CMK (cell line): Measurements from ENCODE around the gene BCL2L14.
"Not testable (repeated sequence)": the region's sequence is repeated elsewhere in the genome, so short reads cannot be mapped to it uniquely, and the experiment has no call there.

ENCODE experiments used
- DNase-seq: peaks from one replicate; pipeline ENCODE4 v3.0.0-alpha.2; 2010; ENCODE audit warnings: low read depth

The BCL2L14 gene

DNA sequence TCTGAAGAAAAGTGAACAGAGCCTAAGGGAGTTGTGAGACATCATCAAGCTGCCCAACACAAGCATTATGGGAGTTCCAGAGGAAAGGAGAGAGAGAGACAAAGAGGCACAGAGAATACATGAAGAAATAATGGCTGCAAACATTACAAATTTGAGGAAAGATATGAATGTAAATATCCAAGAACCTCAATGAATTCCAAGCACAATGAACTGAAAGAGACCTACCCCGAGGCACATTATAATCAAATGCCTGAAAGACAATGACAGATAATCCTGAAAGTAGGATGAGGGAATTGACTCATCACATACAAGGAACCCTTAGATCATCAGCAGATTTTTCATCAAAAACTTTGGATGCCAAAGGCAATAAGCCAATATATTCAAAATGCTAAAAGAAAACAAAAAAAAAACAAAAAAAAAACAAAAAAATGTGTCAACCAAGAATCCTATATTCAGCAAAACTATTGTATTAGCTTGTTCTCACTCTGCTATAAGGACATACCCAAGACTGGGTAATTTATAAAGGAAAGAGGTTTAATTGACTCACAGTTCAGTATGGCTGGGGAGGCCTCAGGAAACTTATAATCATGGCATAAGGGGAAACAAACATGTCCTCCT, 37.8 kb downstream of the BCL2L14 start:
- no peak for DNase-seq

GRCh38 chr12:12110923-12111555, 40.3 kb downstream of the BCL2L14 start:
- not testable (repeated sequence) for DNase-seq

DNA sequence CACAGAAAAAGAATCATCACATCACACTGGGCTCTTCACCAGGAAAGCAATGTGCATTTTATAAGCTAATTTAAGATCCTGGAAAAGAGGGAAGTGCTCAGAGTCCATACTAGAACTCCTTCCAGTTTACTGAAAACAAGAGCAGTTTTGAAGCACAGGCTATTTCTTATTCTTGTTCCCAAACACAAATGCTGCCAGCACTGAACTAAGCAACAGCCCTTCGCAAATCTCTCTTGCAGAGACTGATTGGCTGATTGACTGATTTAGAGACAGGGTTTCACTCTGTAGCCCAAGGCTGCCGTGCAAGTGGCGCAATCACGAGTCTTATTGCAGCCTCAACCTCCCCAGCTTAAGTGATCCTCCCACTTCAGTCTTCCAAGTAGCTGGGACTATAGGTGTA, 44.8 kb downstream of the BCL2L14 start:
- no peak for DNase-seq

GRCh38 chr12:12116677-12117076, 45.9 kb downstream of the BCL2L14 start:
- no peak for DNase-seq

GRCh38 chr12:12121061-12121460, 50.3 kb downstream of the BCL2L14 start:
- DNase-seq, result no peak

GRCh38 chr12:12123036-12123604, 52.4 kb downstream of the BCL2L14 start:
- DNase-seq, result no peak

DNA sequence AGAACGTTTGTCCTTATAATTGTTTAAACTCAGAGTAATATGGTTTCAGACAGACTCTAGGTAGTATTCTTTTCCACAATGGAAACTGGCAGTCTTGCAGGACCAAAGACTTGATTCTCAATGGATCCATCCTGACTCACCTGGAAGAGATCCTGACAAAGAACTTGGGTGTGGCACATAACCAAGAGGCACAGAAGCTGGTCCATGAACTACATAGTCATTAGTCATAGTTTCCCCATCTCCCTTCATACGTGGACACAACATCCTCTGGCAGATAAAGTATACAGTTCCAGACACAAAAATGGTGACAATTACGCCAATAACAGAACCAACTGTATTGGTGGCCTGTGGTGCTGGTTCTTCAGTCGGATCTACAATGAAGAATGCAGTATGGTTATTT, 55.8 kb downstream of the BCL2L14 start:
- no peak for DNase-seq

- no peak for DNase-seq
These were observed 56.6 kb downstream of the BCL2L14 start for GRCh38 chr12:12127304-12127703.

DNA sequence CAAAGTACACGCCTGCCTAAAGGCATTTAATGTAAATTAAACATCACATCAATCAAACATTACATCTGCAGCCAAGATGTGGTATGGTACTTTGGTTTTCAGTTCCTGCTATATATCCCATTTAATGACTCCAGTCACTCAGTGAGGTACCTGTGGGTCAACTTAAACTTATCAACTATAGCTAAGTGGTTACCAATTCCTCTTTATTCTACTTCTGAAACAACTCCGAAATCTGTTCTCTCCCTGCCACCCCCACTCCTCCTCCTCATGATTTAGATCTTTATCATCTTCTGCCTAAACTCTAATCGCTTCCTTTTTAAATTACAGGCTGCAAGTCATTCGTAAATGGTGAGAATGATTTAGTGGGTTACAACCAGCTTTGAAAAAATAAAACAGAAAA, 57.9 kb downstream of the BCL2L14 start:
- no peak for DNase-seq

- DNase-seq, result no peak
These were observed 62.5 kb downstream of the BCL2L14 start for GRCh38 chr12:12133259-12133658.

DNA sequence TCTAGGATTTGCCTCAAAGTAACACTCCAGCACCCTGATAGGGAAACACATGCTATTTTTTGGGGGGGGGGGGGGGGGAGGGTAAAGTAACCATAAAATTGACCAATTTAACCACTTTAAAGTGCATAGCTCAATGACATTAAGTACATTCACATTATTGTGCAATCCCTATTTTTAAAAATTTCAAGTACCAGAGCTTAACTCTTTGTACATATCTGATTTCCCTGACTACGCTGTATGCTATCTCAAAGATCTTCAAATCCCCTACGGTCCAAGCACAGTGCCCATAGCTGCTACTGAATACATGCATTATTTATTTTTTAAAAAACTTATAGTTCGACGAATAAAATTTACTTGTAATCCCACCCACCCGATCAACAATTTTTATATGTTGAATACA, 63.0 kb downstream of the BCL2L14 start:
- no peak for DNase-seq

DNA sequence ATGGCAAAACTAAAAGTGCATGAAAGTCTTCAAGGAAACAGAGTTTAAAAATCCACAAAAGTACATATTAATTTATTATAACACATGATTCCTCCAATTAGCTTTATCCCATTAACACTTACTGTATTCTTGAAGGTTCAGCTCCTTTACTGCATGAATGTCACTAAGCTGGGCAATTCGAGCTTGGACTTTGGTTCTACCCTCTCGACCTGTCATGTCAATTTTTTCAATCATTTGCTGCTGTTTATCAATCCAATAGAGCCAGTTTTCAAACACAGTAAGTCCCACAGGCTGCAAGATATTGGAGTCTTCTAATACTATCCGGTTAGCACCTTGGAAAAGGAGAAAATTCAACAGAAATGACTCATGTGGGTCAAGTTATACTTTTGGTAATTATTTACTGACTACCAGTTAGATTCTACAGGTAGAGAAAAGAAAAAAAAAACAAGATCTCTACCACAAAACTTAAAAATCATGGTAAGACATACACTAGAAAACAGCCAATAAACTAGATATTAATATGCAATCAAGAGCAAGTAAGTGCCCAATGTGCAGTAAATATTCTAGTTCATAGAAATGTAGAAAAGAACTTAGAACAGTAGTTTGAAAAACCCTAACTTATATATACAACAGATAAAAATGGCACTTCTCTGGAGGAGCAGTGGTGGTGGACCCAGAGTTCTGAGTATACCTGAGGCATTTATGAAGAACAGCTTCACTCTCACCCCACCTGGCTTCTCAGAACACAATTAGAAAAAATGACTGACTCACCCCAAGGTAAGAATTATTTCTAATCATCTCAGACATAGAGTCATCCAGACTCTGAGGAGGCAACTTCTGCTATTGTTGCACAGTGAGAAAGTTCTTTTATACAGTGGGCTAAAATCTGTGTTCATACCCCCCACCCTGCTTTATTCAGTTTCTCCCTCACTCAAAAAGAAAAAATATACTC, 67.7 kb downstream of the BCL2L14 start:
- DNase-seq, result no peak

- no peak for DNase-seq
These were observed 70.3 kb downstream of the BCL2L14 start for GRCh38 chr12:12141000-12141399.

DNA sequence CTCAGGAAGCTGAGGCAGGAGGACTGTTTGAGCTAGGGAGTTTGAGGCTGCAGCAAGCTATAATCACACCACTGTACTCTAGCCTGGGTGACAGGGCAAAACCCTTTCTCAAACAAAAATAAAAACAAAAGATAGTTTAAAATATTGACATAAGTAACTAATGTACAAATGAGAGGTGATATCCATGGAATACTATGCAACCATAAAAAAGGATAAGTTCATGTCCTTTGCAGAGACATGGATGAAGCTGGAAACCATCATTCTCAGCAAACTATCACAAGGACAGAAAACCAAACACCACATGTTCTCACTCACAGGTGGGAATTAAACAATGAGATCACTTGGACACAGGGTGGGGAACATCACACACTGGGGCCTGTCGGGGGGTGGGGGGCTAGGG, 73.8 kb downstream of the BCL2L14 start:
- not testable (repeated sequence) for DNase-seq

DNA sequence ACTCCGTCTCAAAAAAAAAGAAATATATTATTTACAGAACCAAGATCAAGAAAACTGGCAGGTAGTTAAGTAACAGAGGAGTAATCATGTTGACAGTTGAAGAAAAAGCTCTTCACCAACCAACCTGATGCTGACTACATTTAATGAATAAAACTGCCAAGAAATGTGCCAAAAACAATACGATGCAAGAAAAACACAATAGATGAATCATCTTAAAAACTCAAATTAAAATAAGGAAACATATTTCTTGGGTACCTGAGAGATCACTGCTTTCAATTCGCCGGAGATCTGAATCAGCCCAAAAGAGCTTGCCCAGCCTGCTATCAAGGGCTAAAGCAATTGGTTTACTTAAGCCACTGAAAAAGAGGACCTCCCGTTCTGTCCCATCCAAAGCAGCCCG, 76.4 kb downstream of the BCL2L14 start:
- DNase-seq, result no peak
